HG02642 (cell line): ENCODE data around the gene LY6G6C.
"Not testable (repeated sequence)": the region's sequence is repeated elsewhere in the genome, so short reads cannot be mapped to it uniquely, and the experiment has no call there.

Source experiments
- ATAC-seq: cut with Tn5 transposase; IDR thresholded peaks from one replicate; pipeline ENCODE4 v1.9.1; 2021; ENCODE audit warnings: mild to moderate bottlenecking; ENCODE audit not compliant: unreplicated experiment, poor library complexity

LY6G6C gene

DNA sequence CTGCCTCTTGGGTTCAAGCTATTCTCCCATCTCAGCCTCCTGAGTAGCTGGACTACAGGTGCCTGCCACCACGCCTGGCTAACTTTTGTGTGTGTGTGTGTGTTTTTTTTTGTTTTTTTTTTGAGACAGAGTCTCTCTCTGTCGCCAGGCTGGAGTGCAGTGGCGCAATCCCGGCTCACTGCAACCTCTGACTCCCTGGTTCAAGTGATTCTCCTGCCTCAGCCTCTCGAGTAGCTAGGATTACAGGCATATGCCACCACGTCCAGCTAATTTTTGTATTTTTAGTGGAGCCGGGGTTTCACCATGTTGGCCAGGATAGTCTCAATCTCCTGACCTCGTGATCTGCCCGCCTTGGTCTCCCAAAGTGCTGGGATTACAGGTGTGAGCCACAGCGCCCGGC, 12.4 kb downstream of the LY6G6C start:
- not testable (repeated sequence) for ATAC-seq

DNA sequence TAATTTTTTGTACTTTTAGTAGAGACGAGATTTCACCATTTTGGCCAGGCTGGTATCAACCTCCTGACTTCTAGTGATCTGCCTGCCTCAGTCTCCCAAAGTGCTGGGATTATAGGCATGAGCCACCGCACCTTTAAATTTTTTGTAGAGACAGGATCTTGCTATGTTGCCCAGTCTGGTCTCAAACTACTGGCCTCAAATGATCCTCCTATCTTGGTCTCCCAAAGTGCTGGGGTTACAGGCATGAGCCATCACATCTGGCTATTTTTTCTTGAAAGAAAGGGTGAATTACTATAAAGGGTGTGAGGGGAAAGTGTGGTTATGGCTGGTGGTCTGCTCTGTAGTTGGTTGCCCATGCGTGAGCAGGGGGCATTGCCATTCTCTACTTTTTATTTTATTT, 13.3 kb downstream of the LY6G6C start:
- ATAC-seq, result no peak

DNA sequence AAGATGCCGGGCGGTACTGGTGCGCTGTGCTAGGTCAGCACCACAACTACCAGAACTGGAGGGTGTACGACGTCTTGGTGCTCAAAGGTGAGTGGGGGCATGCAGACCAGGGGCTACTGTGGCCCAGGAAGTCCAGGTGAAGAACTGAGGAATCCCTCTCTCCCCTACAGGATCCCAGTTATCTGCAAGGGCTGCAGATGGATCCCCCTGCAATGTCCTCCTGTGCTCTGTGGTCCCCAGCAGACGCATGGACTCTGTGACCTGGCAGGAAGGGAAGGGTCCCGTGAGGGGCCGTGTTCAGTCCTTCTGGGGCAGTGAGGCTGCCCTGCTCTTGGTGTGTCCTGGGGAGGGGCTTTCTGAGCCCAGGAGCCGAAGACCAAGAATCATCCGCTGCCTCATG, 13.8 kb downstream of the LY6G6C start:
- ATAC-seq, result no peak

DNA sequence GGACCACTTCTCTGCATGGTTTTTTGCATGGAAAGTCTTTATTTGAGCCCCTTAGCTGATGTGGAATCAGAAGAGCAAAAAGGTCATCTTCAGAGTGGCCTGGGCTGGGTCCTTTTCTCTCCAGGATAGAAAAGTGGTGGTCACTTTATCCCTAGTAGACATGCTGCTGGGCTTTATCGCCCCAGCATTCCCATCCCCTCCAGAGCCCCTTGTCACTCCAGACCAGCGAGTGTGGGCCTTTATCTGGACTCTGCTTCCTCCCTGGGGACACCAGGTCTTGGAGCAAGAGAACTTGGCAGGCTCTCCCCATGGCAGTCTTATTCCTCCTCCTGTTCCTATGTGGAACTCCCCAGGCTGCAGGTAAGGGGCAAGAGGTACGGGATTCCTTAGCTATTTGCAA, 14.9 kb downstream of the LY6G6C start, which contains the start of gene LY6G6F:
LY6G6F (plus strand) TSS at position 268 of the 400 bp plus-strand sequence; CDS start at position 309, 41 bp downstream.
- ATAC-seq, result no peak

DNA sequence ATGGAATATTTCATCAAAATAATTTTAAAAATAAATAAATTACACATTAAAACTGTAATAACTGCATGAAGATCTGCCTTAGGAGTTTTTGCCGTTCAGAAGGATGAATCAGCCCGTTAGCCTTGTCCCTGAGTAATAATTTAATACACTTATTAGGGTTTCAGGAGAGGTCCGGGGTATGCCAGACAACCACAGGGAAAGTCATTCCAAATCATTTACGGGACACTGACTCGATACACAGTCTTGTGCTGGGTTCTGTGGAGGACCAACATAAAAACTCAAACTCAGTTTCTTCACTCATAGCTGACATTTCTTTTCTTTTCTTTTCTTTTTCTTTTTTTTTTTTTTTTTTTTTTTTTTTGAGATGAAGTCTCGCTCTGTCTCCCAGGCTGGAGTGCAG, 15.6 kb downstream of the LY6G6C start:
- no peak for ATAC-seq

GRCh38 chr6:31702819-31703716, 18.5 kb downstream of the LY6G6C start, which contains the start of gene ABHD16A:
ABHD16A (minus strand) TSS chr6:31703324; CDS start chr6:31703281, 43 bp downstream.
- ATAC-seq, result peak; percentile 91

DNA sequence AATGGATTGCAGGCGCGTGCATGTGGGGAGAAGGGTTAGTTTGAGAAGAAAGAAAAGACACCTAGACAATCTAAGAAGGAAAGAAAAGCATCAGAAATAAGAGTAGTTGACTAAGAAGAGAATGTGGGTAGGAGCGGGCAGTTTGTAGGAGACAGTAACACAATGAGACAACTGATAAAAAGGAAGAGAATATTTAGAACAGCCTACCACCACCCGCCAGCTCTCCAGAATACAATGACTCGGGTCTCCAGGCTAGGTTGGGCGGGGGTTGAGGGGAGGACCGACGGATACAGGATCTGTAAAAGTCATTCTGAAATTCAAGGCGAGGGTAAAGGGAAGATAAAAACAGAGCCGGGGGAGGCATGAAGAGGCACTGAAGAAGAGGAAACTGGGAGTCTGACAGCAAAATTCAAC, 19.1 kb downstream of the LY6G6C start:
- ATAC-seq, result no peak

GRCh38 chr6:31701666-31702404, 19.7 kb downstream of the LY6G6C start:
- no peak for ATAC-seq

GRCh38 chr6:31700740-31701401, 20.7 kb downstream of the LY6G6C start:
- no peak for ATAC-seq

DNA sequence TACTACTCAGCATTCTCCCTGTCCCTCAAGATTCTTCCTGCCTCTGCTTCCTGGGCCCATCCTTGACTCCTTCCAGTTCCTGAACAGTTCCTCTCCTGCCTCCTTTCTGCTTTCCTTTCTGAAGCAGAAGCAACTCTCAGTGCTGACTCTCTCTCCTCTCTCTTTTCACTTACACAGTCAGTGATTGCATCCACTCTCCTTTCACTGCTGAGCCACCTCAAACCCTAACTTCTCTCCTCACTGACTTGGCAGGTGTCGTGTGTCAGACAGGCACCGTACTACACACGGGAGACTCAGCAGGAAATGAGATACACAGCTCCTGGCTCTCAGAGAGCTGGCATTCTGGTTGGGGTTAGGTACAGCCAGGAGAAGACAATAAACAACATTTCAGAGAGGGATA, 24.0 kb downstream of the LY6G6C start:
- ATAC-seq, result no peak

DNA sequence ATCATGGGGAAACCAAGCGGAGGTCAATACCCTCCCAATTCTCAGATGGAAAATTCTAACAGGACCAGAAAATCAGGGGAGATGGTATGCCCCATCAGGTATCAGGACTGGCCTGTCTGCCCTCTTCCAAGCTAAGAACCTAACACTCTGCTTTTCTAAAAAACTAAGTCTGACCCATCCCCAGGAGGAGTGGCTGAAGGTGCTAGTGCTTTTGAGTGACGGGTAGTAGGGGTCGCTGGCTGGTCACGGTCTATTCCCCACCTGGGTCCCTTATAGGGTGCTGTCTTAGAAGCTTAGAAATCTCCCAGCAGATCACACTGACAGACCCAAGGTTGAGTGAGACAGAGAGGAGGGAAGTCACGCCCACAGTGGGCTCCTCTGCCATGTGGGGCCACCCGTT, 28.0 kb downstream of the LY6G6C start:
- ATAC-seq, result no peak

DNA sequence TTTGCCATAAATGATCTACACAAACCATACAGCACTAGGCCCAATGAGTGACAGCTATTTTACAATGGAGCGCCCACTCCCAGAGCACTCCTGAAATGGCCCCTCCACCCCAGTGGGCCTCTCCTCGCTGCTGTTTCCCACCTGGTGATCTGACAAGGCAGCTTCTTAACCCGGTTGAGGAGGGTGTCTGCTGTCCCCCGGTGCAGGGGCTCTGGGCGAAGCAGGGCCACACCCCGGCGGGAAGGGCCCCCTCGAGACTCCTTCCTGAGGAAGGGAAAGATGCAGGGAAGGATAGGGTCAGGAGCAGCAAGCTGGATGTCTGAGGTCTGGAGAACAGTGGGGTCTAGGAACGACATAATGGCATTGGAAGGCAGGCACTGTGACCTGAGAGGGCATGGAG, 28.7 kb downstream of the LY6G6C start:
- no peak for ATAC-seq

DNA sequence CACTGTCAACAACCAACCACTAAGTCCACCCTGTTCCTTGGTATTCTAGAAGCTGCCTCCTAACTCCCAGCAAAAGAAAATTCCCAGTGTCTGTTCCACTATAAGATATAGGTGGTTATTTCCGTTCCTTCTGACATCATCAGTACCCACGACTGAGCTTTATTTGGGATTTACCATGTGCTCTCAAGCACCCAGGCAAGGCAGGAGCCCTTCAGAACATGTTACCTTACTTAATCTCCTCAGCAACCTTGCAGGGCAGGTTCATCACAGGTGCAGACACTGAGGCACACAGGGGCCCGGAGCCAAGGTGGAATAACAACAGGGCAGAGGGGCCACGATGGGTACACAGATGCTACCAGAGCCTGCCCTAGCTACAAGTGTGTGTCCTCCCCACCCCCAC, 29.2 kb downstream of the LY6G6C start:
- ATAC-seq, result no peak

DNA sequence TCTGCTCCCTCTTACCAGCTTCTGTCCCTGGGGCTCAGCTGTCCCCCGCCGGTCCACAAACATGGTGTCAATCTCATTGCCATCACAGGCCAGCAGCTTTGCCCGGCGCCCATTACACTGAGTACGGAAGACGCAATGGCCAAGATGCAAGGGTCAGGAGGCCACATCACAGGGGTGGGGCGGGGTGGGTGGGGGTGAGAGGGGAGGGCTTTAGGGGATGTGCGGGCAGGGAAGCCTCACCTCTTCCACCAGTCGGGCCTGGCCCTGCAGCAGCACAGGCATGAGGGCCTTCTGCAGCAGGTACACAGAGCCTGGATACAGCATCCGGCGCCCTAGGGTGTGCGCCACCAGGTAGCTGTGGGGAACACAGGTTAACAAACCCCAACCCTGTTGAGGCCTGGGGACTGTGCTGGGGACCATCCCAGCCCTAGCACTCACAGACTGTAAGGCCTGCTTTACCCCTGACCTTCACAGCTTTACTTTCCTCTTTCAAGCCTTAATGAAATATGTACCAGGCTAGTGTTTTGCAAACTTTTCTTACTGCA, 29.9 kb downstream of the LY6G6C start:
- ATAC-seq, result no peak

DNA sequence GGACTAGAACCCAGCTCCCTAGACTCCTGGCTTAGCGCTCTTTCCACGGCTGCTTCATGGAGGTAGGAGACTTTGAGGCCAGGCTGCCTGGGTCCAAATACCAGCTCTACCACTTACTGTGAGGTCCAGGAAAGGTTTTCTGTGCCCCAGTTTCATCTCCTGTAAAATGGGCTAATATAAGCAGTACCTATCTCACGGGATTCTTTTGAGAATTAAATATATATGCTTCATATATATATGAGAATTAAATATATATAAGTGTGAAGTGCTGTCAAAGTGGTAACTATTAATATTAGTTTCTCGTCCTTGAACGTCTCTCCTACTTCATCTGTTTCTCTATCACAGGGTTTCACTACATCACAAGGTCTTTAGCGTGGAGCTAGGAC, 30.5 kb downstream of the LY6G6C start:
- no peak for ATAC-seq

GRCh38 chr6:31690231-31691077, 31.1 kb downstream of the LY6G6C start:
- no peak for ATAC-seq

DNA sequence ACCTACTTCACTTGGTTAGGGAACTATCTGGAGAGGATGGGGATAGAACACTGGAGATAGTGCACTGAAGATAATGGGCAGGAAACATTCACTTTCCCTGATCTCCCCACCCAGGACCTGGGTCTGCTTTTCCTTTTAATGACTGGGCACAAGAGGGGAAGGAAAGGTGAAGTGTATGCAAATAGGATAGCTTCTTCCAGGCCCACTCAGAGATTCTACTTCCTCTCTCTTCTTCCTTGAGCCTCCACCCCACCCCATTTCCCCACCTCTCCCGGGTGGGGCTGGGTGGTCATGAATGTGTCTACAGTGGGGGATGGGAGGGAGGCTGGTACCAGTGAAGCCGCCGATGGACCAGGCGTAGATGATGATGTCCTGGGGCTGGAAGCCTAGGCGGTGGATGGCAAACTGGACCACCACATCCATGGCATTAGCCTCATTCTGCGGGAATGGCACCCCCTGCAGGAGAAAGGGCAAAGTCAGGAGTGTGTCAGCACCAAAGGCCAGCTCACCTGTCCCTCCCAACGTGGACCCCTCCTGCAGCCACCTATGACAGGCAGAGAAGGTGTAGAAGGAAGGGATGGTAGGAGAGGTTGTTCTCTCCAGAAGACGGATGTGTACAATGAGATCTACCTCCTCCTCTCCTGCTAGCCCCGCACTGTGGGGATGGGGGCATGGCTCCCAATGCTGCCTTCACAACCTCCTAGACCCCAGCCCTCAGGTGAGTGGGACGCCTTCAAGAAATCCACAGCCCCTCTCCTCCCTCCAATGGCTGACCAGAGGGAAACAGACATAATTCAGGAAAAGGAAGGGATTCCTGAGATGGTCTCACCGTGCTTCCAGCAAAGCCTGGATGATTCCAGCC, 32.1 kb downstream of the LY6G6C start:
- no peak for ATAC-seq

GRCh38 chr6:31687860-31688693, 33.5 kb downstream of the LY6G6C start:
- ATAC-seq, result no peak
